K562 (cell line): Measurements from ENCODE around the gene RBM7. TPM values are rescaled to one million over a fixed set of nuclear protein-coding genes. Genes with fewer than 3 reads are reported as not detected.

ENCODE experiments used
- EP300 ChIP-seq: IDR thresholded peaks from 2 replicates; pipeline ENCODE4 v1.6.1; 2012; ENCODE audit warnings: low read length, improper control_type of control experiment
- HNRNPL ChIP-seq: fragments of 200-400 bp; formaldehyde crosslinking; IDR thresholded peaks from 2 replicates; pipeline ENCODE4 v1.6.1; 2017; ENCODE audit warnings: low read depth, mild to moderate bottlenecking, low read length
- MYNN ChIP-seq, 2 experiments: sonication (generic); formaldehyde crosslinking in 1 of 2; IDR thresholded peaks; 2 replicates each; pipeline versions ENCODE4 v1.5.0 to v1.6.1; 2016 to 2020; ENCODE audit warnings: antibody characterized with exemption in 1 of 2, missing genetic modification reagents in 1 of 2
- NCOA6 ChIP-seq: fragments of 450-650 bp; IDR thresholded peaks from 2 replicates; pipeline ENCODE4 v1.6.1; 2017; ENCODE audit warnings: mild to moderate bottlenecking
- RBM17 ChIP-seq: fragments of 200-400 bp; formaldehyde crosslinking; IDR thresholded peaks from 2 replicates; pipeline ENCODE4 v1.6.1; 2017; ENCODE audit warnings: low read depth, mild to moderate bottlenecking, low read length, borderline replicate concordance
- SIN3B ChIP-seq: fragments of 450-650 bp; IDR thresholded peaks from 2 replicates; pipeline ENCODE4 v1.6.1; 2017; ENCODE audit warnings: low read depth, mild to moderate bottlenecking, moderate library complexity
- TAF7 ChIP-seq: fragments of 450-650 bp; IDR thresholded peaks from 2 replicates; pipeline ENCODE4 v1.6.1; 2016; ENCODE audit warnings: missing genetic modification characterization, missing compliant biosample characterization
- TCF3 ChIP-seq: sonication (generic); formaldehyde crosslinking; IDR thresholded peaks from 2 replicates; pipeline ENCODE4 v1.4.0; 2020; ENCODE audit warnings: mild to moderate bottlenecking, missing genetic modification reagents
- ZNF696 ChIP-seq: fragments of 250-450 bp; sonication (Bioruptor Pico); conservative IDR thresholded peaks from 2 replicates; pipeline ENCODE4 v1.4.0; 2020; ENCODE audit warnings: mild to moderate bottlenecking, moderate library complexity
- ZNF766 ChIP-seq: fragments of 200-800 bp; sonication (Bioruptor generic); conservative IDR thresholded peaks from 2 replicates; pipeline ENCODE4 v1.6.1; 2016; ENCODE audit warnings: missing genetic modification characterization, missing compliant biosample characterization
- polyA plus RNA-seq, 8 experiments: library from polyadenylated mRNA; depleted of rRNA in 4 of 8; stranded (reverse) in 5 of 8; unstranded in 3 of 8; fragments of >200 nt; fragmentation: Nextera tagmentation in 2 of 8; fragmentation: Illumina TruSeq in 1 of 8; extraction: Ambion mirVana in 2 of 8; extraction: Trizol in 1 of 8; gene quantifications; 2 replicates each; pipeline versions ENCODE4 v1.2.1 to v1.2.3, GENCODE V29; 2011 to 2014; ENCODE audit warnings: inconsistent platforms in 1 of 8, missing spikeins in 1 of 8
- total RNA-seq, 7 experiments: library from RNA; depleted of rRNA in 6 of 7; stranded (reverse); fragments of >200 nt in 6 of 7; fragmentation: Illumina TruSeq in 2 of 7; extraction: Trizol in 2 of 7; gene quantifications; 2 replicates each; pipeline versions ENCODE4 v1.2.1 to v1.2.3, GENCODE V29; 2011 to 2021; ENCODE audit warnings: low replicate concordance in 1 of 7
- TF ChIP-seq, protein P1 (sequence below): fragments of 200-800 bp; sonication (Bioruptor generic); IDR thresholded peaks from 2 replicates; pipeline ENCODE4 v1.6.1; 2016; ENCODE audit warnings: missing genetic modification characterization, missing compliant biosample characterization
- TF ChIP-seq, protein P2 (sequence below): fragments of 450-650 bp; IDR thresholded peaks from 2 replicates; pipeline ENCODE4 v1.6.1; 2018; ENCODE audit warnings: mild to moderate bottlenecking, low read depth; ENCODE audit not compliant: partially characterized antibody
- TF ChIP-seq, protein P3 (sequence below), 3 experiments: IDR thresholded peaks in 2 of 3; conservative IDR thresholded peaks in 1 of 3; 2 replicates each; pipeline ENCODE4 v1.5.1; 2011 to 2012; ENCODE audit warnings: low read length in 3 of 3, mild to moderate bottlenecking in 3 of 3, control low read depth in 2 of 3, improper control_type of control experiment in 1 of 3, inconsistent platforms in 1 of 3, low read depth in 1 of 3, mixed read lengths in 1 of 3, moderate library complexity in 1 of 3; ENCODE audit not compliant: insufficient read depth in 2 of 3
- TF ChIP-seq, protein P4 (sequence below): fragments of 450-650 bp; IDR thresholded peaks from 2 replicates; pipeline ENCODE4 v1.6.1; 2014; ENCODE audit warnings: low read depth, mild to moderate bottlenecking, moderate library complexity, borderline replicate concordance
- TF ChIP-seq, protein P5 (sequence below): IDR thresholded peaks from 2 replicates; pipeline ENCODE4 v1.6.1; 2014; ENCODE audit warnings: antibody characterized with exemption

The RBM7 gene
- total and polyA plus RNA-seq, 9 of the 15 experiments (the other 6 are each of a cell fraction or from before 2014, with no cell fraction given) = 26.0 to 76.8 (median 49.6) TPM

DNA sequence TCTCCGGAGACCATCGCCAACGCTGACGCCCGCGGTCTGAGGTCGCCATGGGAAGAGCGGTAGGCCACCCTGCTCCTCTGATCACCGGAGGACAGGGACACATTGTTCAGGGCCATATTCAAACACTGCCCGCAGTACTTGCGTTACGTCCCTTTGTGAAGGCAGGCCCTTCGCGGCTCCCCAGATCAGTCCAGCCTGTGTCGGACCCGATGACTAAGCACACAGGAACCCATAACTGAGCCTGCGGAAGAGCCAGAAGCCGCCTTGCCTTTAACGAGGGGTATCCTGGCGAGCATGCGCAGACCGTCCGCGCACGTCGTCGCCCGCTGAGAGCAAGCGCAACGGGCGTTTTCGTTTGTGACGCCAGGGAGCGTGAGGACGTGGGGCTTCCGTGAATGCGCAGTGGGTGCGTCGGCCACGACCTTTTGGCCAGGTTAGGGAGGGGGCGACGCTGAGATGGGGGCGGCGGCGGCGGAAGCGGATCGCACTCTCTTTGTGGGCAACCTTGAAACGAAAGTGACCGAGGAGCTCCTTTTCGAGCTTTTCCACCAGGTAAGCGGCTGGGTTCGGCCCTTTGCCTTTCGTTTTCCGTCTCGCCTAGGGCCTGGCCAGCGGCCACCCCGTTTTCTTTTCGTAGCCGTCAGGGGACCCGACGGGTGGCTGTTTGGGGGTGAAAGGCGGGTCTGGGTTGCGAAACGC lies at the start of gene RBM7, which contains the start of gene C11orf71 (continued):
- TF ChIP-seq, protein P1, sequence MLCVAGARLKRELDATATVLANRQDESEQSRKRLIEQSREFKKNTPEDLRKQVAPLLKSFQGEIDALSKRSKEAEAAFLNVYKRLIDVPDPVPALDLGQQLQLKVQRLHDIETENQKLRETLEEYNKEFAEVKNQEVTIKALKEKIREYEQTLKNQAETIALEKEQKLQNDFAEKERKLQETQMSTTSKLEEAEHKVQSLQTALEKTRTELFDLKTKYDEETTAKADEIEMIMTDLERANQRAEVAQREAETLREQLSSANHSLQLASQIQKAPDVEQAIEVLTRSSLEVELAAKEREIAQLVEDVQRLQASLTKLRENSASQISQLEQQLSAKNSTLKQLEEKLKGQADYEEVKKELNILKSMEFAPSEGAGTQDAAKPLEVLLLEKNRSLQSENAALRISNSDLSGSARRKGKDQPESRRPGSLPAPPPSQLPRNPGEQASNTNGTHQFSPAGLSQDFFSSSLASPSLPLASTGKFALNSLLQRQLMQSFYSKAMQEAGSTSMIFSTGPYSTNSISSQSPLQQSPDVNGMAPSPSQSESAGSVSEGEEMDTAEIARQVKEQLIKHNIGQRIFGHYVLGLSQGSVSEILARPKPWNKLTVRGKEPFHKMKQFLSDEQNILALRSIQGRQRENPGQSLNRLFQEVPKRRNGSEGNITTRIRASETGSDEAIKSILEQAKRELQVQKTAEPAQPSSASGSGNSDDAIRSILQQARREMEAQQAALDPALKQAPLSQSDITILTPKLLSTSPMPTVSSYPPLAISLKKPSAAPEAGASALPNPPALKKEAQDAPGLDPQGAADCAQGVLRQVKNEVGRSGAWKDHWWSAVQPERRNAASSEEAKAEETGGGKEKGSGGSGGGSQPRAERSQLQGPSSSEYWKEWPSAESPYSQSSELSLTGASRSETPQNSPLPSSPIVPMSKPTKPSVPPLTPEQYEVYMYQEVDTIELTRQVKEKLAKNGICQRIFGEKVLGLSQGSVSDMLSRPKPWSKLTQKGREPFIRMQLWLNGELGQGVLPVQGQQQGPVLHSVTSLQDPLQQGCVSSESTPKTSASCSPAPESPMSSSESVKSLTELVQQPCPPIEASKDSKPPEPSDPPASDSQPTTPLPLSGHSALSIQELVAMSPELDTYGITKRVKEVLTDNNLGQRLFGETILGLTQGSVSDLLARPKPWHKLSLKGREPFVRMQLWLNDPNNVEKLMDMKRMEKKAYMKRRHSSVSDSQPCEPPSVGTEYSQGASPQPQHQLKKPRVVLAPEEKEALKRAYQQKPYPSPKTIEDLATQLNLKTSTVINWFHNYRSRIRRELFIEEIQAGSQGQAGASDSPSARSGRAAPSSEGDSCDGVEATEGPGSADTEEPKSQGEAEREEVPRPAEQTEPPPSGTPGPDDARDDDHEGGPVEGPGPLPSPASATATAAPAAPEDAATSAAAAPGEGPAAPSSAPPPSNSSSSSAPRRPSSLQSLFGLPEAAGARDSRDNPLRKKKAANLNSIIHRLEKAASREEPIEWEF (CRISPR knock-in tag) = no peak
- TF ChIP-seq TAF7 (tag) (peak; percentile 59), ZNF696 (no peak), HNRNPL (no peak), NCOA6 (peak; percentile 99), ZNF766 (CRISPR knock-in tag) (peak; percentile 44; the same call in 1 of the 2 replicates), MYNN (IDR thresholded peaks at IDR 0.05) (peak; percentile 63; the same call in 1 of the 2 replicates), MYNN (CRISPR knock-in tag; IDR thresholded peaks at IDR 0.05) (no peak), TCF3 (CRISPR knock-in tag) (no peak), SIN3B (peak; percentile 9; the same call in 1 of the 2 replicates), RBM17 (no peak), EP300 (peak; percentile 28; the same call in 1 of the 2 replicates)
- TF ChIP-seq, protein P2, sequence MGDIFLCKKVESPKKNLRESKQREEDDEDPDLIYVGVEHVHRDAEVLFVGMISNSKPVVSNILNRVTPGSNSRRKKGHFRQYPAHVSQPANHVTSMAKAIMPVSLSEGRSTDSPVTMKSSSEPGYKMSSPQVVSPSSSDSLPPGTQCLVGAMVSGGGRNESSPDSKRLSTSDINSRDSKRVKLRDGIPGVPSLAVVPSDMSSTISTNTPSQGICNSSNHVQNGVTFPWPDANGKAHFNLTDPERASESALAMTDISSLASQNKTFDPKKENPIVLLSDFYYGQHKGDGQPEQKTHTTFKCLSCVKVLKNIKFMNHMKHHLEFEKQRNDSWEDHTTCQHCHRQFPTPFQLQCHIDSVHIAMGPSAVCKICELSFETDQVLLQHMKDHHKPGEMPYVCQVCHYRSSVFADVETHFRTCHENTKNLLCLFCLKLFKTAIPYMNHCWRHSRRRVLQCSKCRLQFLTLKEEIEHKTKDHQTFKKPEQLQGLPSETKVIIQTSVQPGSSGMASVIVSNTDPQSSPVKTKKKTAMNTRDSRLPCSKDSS = no peak
- TF ChIP-seq, protein P3, sequence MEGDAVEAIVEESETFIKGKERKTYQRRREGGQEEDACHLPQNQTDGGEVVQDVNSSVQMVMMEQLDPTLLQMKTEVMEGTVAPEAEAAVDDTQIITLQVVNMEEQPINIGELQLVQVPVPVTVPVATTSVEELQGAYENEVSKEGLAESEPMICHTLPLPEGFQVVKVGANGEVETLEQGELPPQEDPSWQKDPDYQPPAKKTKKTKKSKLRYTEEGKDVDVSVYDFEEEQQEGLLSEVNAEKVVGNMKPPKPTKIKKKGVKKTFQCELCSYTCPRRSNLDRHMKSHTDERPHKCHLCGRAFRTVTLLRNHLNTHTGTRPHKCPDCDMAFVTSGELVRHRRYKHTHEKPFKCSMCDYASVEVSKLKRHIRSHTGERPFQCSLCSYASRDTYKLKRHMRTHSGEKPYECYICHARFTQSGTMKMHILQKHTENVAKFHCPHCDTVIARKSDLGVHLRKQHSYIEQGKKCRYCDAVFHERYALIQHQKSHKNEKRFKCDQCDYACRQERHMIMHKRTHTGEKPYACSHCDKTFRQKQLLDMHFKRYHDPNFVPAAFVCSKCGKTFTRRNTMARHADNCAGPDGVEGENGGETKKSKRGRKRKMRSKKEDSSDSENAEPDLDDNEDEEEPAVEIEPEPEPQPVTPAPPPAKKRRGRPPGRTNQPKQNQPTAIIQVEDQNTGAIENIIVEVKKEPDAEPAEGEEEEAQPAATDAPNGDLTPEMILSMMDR (IDR thresholded peaks at IDR 0.05 in 2 of 3, conservative IDR thresholded peaks at IDR 0.05 in 1 of 3; ENCODE audit: insufficient read depth in 2 of 3, low read depth in 1 of 3, low read length in 3 of 3) = peak in 1 of 3 experiments; percentile 18; a peak in 1 of 6 replicates
- TF ChIP-seq, protein P4, sequence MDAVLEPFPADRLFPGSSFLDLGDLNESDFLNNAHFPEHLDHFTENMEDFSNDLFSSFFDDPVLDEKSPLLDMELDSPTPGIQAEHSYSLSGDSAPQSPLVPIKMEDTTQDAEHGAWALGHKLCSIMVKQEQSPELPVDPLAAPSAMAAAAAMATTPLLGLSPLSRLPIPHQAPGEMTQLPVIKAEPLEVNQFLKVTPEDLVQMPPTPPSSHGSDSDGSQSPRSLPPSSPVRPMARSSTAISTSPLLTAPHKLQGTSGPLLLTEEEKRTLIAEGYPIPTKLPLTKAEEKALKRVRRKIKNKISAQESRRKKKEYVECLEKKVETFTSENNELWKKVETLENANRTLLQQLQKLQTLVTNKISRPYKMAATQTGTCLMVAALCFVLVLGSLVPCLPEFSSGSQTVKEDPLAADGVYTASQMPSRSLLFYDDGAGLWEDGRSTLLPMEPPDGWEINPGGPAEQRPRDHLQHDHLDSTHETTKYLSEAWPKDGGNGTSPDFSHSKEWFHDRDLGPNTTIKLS = peak; percentile 89
- TF ChIP-seq, protein P5, sequence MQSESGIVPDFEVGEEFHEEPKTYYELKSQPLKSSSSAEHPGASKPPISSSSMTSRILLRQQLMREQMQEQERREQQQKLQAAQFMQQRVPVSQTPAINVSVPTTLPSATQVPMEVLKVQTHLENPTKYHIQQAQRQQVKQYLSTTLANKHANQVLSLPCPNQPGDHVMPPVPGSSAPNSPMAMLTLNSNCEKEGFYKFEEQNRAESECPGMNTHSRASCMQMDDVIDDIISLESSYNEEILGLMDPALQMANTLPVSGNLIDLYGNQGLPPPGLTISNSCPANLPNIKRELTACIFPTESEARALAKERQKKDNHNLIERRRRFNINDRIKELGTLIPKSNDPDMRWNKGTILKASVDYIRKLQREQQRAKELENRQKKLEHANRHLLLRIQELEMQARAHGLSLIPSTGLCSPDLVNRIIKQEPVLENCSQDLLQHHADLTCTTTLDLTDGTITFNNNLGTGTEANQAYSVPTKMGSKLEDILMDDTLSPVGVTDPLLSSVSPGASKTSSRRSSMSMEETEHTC = no peak
